Esophagus squamous epithelium (tissue), 4 donors: ENCODE results near the gene TMTC2.

Experiments used
- CTCF ChIP-seq, 6 experiments: fragments of 450-650 bp in 4 of 6; fragments of 200-600 bp in 2 of 6; sonication (generic) in 2 of 6; IDR thresholded peaks; one replicate each; pipeline ENCODE4 v1.5.1; 2016 to 2019; ENCODE audit warnings: antibody characterized with exemption in 6 of 6, mild to moderate bottlenecking in 4 of 6, moderate library complexity in 4 of 6
- POLR2A ChIP-seq, 4 donors: fragments of 450-650 bp; IDR thresholded peaks; one replicate each; pipeline ENCODE4 v1.6.1; 2017; ENCODE audit warnings: antibody characterized with exemption in 4 of 4, mild to moderate bottlenecking in 4 of 4, moderate library complexity in 3 of 4

DNA sequence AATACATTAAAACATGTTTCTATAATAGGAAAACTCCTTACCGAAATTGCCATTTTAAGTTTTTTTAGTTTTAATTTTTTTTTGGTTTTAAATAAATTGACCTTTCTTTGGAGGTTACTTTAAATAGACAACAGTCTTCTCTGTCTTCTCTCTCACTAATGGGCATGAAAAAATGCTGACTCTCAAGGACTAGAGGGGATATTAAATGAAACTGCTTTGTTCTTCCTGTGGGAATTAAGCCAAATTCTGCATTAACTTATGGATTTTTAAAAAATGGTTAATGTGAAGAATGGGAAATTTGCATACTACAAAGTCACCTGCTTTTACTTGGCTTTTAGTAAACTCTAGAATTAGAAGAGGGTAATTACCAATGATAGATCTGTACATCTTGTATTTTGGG is 378.9 kb downstream of the TMTC2 start:
- TF ChIP-seq CTCF (IDR thresholded peaks at IDR 0.05), result no peak
- no peak for TF ChIP-seq POLR2A (IDR thresholded peaks at IDR 0.05)
